ACHN (cell line): ENCODE results near the gene CLMN.

Experiments
- DNase-seq: peaks from one replicate; pipeline ENCODE4 v3.0.0-alpha.2; 2015
- in situ Hi-C: cut with HindIII; loops from 2 replicates; pipeline ENCODE4 v1.10.0; 2017; ENCODE audit warnings: low sequenced_read_pairs, low pct_ligation_motif_present, low pct_unique_long_range_greater_than_20kb

CLMN gene

GRCh38 chr14:95311752-95312151 lies 8.0 kb downstream of the CLMN start:
- in situ Hi-C loops: no loop called here
- DNase-seq: peak; percentile 77

GRCh38 chr14:95310635-95311380 lies 8.9 kb downstream of the CLMN start:
- in situ Hi-C loops: no loop called here
- DNase-seq: no peak

GRCh38 chr14:95309261-95310051 lies 10.3 kb downstream of the CLMN start:
- DNase-seq: no peak
- in situ Hi-C loops: no loop called here

DNA sequence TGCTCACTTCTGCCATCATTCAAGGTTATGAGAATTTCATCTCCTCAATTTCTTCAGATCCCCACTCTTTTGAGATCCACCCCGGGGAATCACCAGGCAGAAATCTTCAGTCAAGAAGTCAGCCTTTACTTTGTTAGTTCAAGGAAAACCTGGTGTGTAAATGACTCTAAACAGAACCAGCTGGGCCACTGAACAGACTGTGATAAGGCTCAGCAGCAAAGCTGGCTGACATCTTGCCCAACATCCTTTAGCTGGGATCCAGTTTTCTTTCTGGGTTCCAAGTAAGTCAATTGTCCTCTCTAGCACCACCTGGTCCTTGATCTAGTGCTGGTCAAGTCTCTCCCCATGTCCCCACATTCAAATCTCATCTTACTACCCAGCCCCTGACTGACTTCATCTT lies 11.6 kb downstream of the CLMN start:
- in situ Hi-C loops: no loop called here
- no peak for DNase-seq

- in situ Hi-C loops: no loop called here
- DNase-seq: no peak
These were observed 12.2 kb downstream of the CLMN start for GRCh38 chr14:95307402-95308041.

DNA sequence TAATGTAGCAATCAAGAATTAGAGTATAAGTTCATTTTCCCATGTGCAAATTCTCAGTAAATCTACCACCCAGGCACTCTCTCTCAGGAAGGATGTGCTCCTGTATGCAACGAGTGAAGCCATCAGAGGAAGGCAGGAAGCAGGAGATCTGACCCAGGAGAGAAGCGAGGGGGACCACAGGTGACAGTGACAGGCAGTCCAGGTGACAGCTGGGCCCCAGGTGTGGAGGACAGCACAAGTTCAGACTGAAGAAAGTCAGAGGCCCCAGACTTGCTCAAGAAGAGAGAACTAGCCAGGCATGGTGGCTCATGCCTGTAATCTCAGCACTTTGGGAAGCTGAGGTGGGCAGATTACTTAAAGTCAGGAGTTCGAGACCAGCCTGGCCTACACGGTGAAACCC lies 13.8 kb downstream of the CLMN start:
- in situ Hi-C loops: no loop called here
- no peak for DNase-seq

DNA sequence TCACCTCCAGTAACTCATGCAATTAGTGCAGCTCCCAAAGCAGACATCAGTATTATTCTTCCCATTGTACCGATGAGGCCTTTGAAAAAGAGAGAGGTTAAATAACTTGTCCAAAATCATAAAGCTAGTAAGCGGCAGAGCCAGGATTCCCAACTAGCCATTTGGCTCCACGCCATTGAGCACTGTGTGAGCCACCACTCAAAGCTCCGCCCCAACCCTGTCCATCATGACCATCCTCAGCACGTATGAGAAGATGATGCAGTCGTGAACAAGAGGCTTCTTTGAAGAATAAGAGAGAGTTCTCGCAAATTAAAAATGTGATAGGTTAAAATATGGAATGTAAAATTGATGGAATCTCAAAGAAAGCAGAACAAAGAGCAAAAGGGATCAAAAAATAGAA lies 14.6 kb downstream of the CLMN start:
- in situ Hi-C loops: no loop called here
- DNase-seq: no peak

GRCh38 chr14:95304342-95304741 lies 15.4 kb downstream of the CLMN start:
- no peak for DNase-seq
- in situ Hi-C loops: no loop called here

- in situ Hi-C loops: no loop called here
- no peak for DNase-seq
These were observed 16.2 kb downstream of the CLMN start for GRCh38 chr14:95303552-95303951.

DNA sequence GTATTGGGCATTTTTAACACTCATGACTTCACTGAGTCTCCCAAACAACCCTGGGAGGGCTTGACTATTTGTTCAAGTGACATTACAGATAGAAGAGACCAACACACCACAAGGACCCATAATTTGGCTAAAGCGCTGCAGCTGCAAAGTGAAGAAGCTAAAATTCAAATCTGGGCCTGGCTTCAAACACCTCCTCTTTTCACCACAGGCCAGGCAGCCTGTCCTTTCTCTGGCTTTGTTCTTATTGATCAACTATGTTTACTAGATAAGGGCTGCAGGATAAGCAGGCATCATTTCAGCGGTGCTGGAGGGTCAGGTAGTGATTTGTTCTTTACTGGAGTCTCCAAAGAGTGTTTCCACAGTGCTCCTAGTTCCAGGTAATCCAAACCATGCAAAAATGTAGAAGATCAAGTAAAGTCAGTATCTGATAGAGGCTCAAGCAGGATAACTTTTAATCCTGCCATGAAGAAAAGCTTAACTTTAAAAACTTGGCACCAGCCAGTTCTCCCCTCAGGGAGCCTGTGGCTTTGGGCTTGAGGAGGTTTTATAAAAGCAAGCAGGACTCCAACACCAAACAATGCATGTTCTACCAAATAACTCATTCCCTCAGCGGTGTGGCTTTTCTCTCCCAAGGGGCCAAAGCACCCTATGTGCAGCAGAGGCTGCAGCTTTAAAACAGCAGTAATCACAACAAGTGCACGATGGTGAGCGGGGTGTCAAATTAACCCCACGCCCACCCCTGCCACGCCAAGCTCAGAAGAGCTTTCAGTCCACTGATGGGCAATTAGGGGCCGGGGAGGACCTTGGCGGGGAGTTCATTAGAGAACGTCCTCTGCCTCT lies 16.8 kb downstream of the CLMN start:
- DNase-seq: no peak
- in situ Hi-C loops: no loop called here

DNA sequence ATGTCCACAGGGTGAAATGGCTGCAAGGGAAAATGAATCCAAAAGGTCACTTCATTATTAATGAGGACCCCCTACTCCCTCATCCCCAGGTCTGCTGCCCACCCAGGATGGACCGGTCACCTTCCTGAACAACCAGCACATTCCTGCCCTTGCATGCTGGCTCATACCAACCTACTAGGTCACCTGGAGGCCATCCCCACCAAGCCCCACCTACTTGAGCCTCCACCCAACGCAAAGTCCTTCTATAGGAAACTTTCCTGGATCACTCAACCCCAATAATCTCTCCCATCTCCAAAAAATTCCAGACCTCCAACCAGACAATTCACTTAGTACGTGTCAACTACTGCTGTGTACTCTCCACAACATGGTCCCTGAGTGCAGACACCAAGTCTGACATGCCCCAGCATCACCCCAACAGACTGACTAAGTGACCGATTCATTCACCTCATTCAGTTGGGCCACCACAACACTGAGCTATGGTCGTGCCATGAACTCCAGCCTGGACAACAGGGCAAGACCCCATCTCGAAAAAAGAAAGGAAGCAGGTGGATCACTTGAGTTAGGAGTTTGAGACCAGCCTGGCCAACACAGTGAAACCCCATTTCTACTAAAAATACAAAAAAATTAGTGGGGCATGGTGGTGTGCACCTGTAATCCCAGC lies 18.1 kb downstream of the CLMN start:
- no peak for DNase-seq
- in situ Hi-C loops: no loop called here

DNA sequence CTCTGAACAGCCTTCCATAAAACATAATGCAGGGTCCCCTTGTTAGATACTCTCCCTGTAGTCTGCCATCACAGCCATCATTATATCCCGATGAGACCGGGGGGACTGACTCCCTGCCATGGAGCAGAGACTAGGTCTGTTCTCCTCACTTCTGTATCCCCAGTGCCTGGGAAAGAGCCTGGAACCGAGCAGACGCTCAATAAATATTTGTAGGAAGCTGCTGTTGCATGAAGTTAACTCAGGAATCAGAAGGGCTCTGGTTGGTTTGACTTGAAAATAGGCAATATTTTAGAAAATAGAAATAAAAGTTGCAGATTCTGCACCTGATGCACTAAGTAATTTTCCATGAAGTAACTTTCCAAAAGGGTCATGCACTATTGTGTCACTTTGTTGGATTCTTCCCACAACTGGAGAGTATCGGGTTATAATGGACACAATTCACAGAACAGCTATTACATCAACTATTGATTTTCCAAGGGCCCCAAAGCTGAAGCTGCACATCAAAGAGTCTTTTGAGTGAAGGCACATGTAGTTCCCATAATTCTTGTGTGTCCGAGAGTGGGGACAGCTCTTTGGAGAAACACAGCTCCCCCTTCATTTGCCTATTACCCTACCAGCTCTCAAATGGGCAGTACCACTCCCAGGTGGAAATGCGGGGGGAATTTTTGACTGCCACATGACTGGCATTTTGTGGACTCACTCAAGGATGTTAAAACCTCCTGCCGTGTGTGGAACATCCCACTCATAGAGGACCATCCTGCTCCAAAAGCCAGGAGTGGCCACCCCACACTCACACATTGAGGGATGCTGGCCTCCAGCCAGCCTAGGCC lies 18.8 kb downstream of the CLMN start:
- no peak for DNase-seq
- in situ Hi-C loops: no loop called here

- DNase-seq: no peak
- in situ Hi-C loops: no loop called here
These were observed 19.6 kb downstream of the CLMN start for GRCh38 chr14:95300002-95300696.

- DNase-seq: no peak
- in situ Hi-C loops: no loop called here
These were observed 20.4 kb downstream of the CLMN start for GRCh38 chr14:95299271-95299670.

GRCh38 chr14:95297832-95298231 lies 21.9 kb downstream of the CLMN start:
- no peak for DNase-seq
- in situ Hi-C loops: no loop called here

DNA sequence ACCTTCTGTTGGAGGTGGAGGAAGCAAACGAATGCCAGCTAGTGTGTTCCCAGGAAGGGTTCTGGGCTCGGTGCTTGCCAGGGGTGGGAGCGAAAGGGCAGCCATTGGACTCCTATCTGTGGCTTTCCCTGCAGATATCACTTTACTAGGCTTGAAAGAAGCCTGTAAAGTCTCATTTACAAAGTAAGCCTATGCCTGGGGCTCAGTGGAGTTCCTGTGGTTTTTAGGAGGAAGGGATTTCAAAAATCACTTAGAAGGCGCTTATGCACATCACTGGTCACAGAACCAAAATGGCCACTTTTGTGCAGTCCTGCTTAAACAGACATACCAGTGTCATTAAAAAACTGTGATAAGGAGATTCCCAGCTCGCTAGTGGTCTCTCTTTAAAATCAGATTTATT lies 22.7 kb downstream of the CLMN start:
- in situ Hi-C loops: no loop called here
- no peak for DNase-seq
